ENCODE results near the gene KRT72. TPM values are rescaled to one million over a fixed set of nuclear protein-coding genes. Genes with fewer than 3 reads are reported as not detected.

Gene KRT72
- total and polyA plus RNA-seq, 2 experiments from 2014 or later, result not detected

DNA sequence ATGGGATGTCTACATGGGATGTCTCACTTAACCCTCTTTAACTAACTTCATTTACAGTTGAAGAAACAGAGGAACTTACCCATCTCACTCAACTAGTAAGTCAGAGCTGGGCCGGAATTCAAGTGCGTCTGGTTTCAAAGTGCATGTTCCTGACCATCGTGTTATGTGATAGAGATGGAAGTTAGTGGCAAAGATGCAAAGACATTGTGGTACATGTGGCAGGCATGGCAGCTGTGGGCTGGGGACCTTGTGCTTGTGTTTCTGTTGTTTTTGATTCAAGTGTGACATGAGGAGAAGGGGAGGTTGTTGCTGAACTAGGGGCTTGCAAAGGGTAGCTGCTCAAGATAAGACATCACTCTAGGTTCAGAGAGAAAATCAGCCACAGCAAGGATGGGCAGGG, 25.3 kb downstream of the KRT72 start:
- no peak overlapping the region for H3K4me3 ChIP-seq
- WGBS (ENCODE audit: low lambda C conversion rate, missing lambda C conversion rate), result 88% methylated on average over 3 of the region's 3 CpGs
- H3K4me2 ChIP-seq, result no peak overlapping the region
- no peak overlapping the region for H3K27ac ChIP-seq
- H3K9me2 ChIP-seq (replicated peaks; ENCODE audit: insufficient read depth), result no peaks in the 10 kb centered on the region
- H4K20me1 ChIP-seq (ENCODE audit: insufficient read depth, poor library complexity, severe bottlenecking), result no peaks in the 10 kb centered on the region
- H3K36me3 ChIP-seq (replicated peaks; ENCODE audit: insufficient read depth, low read depth), result no peaks in the 10 kb centered on the region
- TF ChIP-seq EZH2 (IDR thresholded peaks at IDR 0.05; ENCODE audit: borderline replicate concordance) (no peak), EZH2phosphoT487 (IDR thresholded peaks at IDR 0.05; ENCODE audit: low read depth, severe bottlenecking, unreplicated experiment) (no peak)
- TF ChIP-seq, protein P1, sequence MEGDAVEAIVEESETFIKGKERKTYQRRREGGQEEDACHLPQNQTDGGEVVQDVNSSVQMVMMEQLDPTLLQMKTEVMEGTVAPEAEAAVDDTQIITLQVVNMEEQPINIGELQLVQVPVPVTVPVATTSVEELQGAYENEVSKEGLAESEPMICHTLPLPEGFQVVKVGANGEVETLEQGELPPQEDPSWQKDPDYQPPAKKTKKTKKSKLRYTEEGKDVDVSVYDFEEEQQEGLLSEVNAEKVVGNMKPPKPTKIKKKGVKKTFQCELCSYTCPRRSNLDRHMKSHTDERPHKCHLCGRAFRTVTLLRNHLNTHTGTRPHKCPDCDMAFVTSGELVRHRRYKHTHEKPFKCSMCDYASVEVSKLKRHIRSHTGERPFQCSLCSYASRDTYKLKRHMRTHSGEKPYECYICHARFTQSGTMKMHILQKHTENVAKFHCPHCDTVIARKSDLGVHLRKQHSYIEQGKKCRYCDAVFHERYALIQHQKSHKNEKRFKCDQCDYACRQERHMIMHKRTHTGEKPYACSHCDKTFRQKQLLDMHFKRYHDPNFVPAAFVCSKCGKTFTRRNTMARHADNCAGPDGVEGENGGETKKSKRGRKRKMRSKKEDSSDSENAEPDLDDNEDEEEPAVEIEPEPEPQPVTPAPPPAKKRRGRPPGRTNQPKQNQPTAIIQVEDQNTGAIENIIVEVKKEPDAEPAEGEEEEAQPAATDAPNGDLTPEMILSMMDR (IDR thresholded peaks at IDR 0.05; ENCODE audit: poor library complexity), result no peak
- no peaks in the 10 kb centered on the region for H3K27me3 ChIP-seq
- no peak for DNase-seq (ENCODE audit: low spot score)
- H3K9me3 ChIP-seq (ENCODE audit: low read depth), result no peaks in the 10 kb centered on the region
- no peaks in the 10 kb centered on the region for H3K79me2 ChIP-seq
- H2AFZ ChIP-seq, result no peak overlapping the region
- H3K4me1 ChIP-seq (ENCODE audit: insufficient read depth), result no peaks in the 10 kb centered on the region

DNA sequence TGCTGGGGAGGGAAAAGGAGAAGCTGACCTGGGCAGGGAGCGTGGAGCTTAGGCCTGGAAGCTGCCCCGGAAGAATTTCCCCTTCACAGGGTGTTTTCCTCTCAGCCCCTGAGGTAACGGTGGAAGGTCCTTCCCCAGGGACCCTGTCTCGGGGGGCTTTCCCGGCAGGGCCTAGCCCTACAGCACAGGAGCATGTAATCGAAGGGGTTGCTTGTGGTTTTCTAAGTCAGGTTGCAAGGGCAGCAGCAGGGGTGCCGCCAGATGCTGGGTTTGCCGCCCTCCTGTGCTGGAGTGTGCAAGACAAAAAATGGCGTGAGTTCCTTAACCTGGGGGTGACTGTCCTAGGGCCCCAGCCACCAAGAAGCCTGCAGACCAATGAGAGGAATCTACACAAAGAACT, 26.0 kb downstream of the KRT72 start:
- no peak overlapping the region for H3K4me2 ChIP-seq
- no peaks in the 10 kb centered on the region for H4K20me1 ChIP-seq (ENCODE audit: insufficient read depth, poor library complexity, severe bottlenecking)
- H3K79me2 ChIP-seq, result no peaks in the 10 kb centered on the region
- no peaks in the 10 kb centered on the region for H3K9me3 ChIP-seq (ENCODE audit: low read depth)
- H2AFZ ChIP-seq, result no peak overlapping the region
- H3K27me3 ChIP-seq, result peaks cover under 1% of the 10 kb centered on the region
- no peak for DNase-seq (ENCODE audit: low spot score)
- WGBS (ENCODE audit: low lambda C conversion rate, missing lambda C conversion rate), result 91% methylated on average over 9 of the region's 9 CpGs
- no peaks in the 10 kb centered on the region for H3K9me2 ChIP-seq (replicated peaks; ENCODE audit: insufficient read depth)
- no peaks in the 10 kb centered on the region for H3K4me1 ChIP-seq (ENCODE audit: insufficient read depth)
- no peak overlapping the region for H3K27ac ChIP-seq
- no peak overlapping the region for H3K4me3 ChIP-seq
- H3K36me3 ChIP-seq (replicated peaks; ENCODE audit: insufficient read depth, low read depth), result no peaks in the 10 kb centered on the region
- TF ChIP-seq, protein P1 (IDR thresholded peaks at IDR 0.05; ENCODE audit: poor library complexity), result no peak
- no peak for TF ChIP-seq EZH2 (IDR thresholded peaks at IDR 0.05; ENCODE audit: borderline replicate concordance)
- TF ChIP-seq EZH2phosphoT487 (IDR thresholded peaks at IDR 0.05; ENCODE audit: low read depth, severe bottlenecking, unreplicated experiment), result no peak

DNA sequence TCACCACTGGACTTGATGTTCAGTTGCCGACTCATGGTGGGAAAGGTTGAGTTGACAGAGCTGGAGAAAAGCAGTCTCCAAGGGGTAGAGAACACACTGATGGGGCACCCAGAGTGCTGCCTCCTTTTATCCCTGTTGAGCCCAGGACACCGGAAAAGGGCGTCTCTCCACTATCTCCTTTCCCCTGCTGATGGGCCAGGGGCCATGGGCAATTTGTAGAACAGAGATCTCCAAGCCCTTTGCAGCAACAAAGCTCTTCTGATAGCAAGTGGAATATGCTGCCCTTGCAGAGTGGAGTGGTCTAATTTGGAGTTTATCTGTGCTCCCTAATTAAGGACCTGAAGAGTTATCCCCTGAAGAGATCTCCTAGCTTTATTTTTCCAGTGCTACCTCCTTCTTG, 27.5 kb downstream of the KRT72 start, which contains the start of gene KRT74:
Gene KRT74, minus strand, starts transcription at position 101 of the 400 bp plus-strand sequence. Its CDS starts 66 bp downstream, at position 35.
- TF ChIP-seq, protein P1 (IDR thresholded peaks at IDR 0.05; ENCODE audit: poor library complexity), result no peak
- TF ChIP-seq EZH2phosphoT487 (IDR thresholded peaks at IDR 0.05; ENCODE audit: low read depth, severe bottlenecking, unreplicated experiment) (no peak), EZH2 (IDR thresholded peaks at IDR 0.05; ENCODE audit: borderline replicate concordance) (no peak)
- 90% methylated on average over 3 of the region's 3 CpGs for WGBS (ENCODE audit: low lambda C conversion rate, missing lambda C conversion rate)
- Histone ChIP-seq H3K27me3 (peaks cover 2% of the 10 kb centered on the region), H3K79me2 (no peaks in the 10 kb centered on the region), H3K4me2 (no peak within 1 kb of the TSS), H3K9me2 (replicated peaks; ENCODE audit: insufficient read depth) (no peaks in the 10 kb centered on the region), H3K4me3 (no peak within 1 kb of the TSS), H3K4me1 (ENCODE audit: insufficient read depth) (no peaks in the 10 kb centered on the region), H3K9me3 (ENCODE audit: low read depth) (no peaks in the 10 kb centered on the region), H2AFZ (no peak within 1 kb of the TSS), H4K20me1 (ENCODE audit: insufficient read depth, poor library complexity, severe bottlenecking) (no peaks in the 10 kb centered on the region), H3K27ac (no peak within 1 kb of the TSS), H3K36me3 (replicated peaks; ENCODE audit: insufficient read depth, low read depth) (no peaks in the 10 kb centered on the region)
- DNase-seq (ENCODE audit: low spot score), result no peak

DNA sequence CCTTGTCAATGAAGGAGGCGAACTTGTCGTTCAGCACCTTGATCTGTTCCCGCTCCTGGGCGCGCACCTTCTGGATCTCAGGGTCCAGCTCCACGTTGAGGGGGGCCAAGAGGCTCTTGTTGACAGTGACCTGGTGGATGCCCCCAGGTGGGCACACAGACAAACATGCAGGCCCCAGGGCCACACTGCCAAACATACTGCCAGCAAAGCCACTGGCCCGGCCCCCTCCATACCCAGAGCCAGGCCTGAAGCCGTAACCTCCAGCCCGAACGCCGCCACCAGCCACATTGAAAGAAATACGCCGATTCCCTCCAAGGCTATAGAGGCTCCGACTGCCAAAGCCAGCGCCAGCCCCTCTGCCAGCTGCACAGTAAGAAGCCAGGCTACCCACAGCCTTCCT, 28.0 kb downstream of the KRT72 start:
- Histone ChIP-seq H3K27me3 (peaks cover 2% of the 10 kb centered on the region), H3K9me3 (ENCODE audit: low read depth) (no peaks in the 10 kb centered on the region), H3K4me3 (no peak overlapping the region), H4K20me1 (ENCODE audit: insufficient read depth, poor library complexity, severe bottlenecking) (no peaks in the 10 kb centered on the region), H3K4me2 (no peak overlapping the region), H3K36me3 (replicated peaks; ENCODE audit: insufficient read depth, low read depth) (no peaks in the 10 kb centered on the region), H3K79me2 (no peaks in the 10 kb centered on the region), H3K27ac (no peak overlapping the region), H2AFZ (no peak overlapping the region), H3K9me2 (replicated peaks; ENCODE audit: insufficient read depth) (no peaks in the 10 kb centered on the region), H3K4me1 (ENCODE audit: insufficient read depth) (no peaks in the 10 kb centered on the region)
- no peak for DNase-seq (ENCODE audit: low spot score)
- 95% methylated on average over 15 of the region's 15 CpGs for WGBS (ENCODE audit: low lambda C conversion rate, missing lambda C conversion rate)
- TF ChIP-seq EZH2phosphoT487 (IDR thresholded peaks at IDR 0.05; ENCODE audit: low read depth, severe bottlenecking, unreplicated experiment) (no peak), EZH2 (IDR thresholded peaks at IDR 0.05; ENCODE audit: borderline replicate concordance) (no peak)
- TF ChIP-seq, protein P1 (IDR thresholded peaks at IDR 0.05; ENCODE audit: poor library complexity), result no peak

Data from hepatocyte (in vitro differentiated cells).